Epithelial cell of esophagus (primary cell): ENCODE measurements around the gene CFHR4.
"Not testable (repeated sequence)": the region's sequence is repeated elsewhere in the genome, so short reads cannot be mapped to it uniquely, and the experiment has no call there.

Source experiments
- DNase-seq: peaks from one replicate; pipeline ENCODE4 v3.0.0; 2010; ENCODE audit warnings: low read depth
- H3K4me3 ChIP-seq: 2 replicates; pipeline ENCODE4 v1.5.1; 2011; ENCODE audit warnings: mild to moderate bottlenecking, low read length, control low read depth
- CTCF ChIP-seq: IDR thresholded peaks from 2 replicates; pipeline ENCODE4 v1.5.1; 2011; ENCODE audit warnings: low read depth, mild to moderate bottlenecking, low read length, control low read depth, inconsistent platforms; ENCODE audit not compliant: insufficient read depth; ENCODE audit errors: missing control alignments

CFHR4 gene

GRCh38 chr1:196897158-196897828, 9.4 kb downstream of the CFHR4 start:
- TF ChIP-seq CTCF: no peak
- no peak for DNase-seq
- no peak overlapping the region for H3K4me3 ChIP-seq

- no peak overlapping the region for H3K4me3 ChIP-seq
- no peak for DNase-seq
These were observed 14.5 kb downstream of the CFHR4 start for GRCh38 chr1:196902344-196902743.

GRCh38 chr1:196910215-196910614, 22.4 kb downstream of the CFHR4 start:
- TF ChIP-seq CTCF: peak; percentile 18
- DNase-seq: peak; percentile 7
- H3K4me3 ChIP-seq: no peak overlapping the region

More at GRCh38 chr1:196902344-196902743, 14.5 kb downstream of the CFHR4 start:
- TF ChIP-seq CTCF: peak; percentile 16

- not testable (repeated sequence) for H3K4me3 ChIP-seq, DNase-seq
These were observed 24.4 kb downstream of the CFHR4 start for GRCh38 chr1:196912283-196912682.

- H3K4me3 ChIP-seq, DNase-seq: not testable (repeated sequence)
These were observed 39.0 kb downstream of the CFHR4 start for GRCh38 chr1:196926839-196927238.

GRCh38 chr1:196932853-196933252, 45.0 kb downstream of the CFHR4 start:
- H3K4me3 ChIP-seq, DNase-seq: not testable (repeated sequence)

GRCh38 chr1:196933531-196934189, 45.8 kb downstream of the CFHR4 start:
- DNase-seq: no peak
- no peak for TF ChIP-seq CTCF
- no peak overlapping the region for H3K4me3 ChIP-seq

- DNase-seq: not testable (repeated sequence)
These were observed 53.6 kb downstream of the CFHR4 start for GRCh38 chr1:196941474-196941873.

GRCh38 chr1:196943568-196943967, 55.7 kb downstream of the CFHR4 start, which contains the start of gene CFHR2:
CFHR2 (plus strand) TSS chr1:196943738; CDS start chr1:196943881, 143 bp downstream.
- not testable (repeated sequence) for DNase-seq, H3K4me3 ChIP-seq

More at GRCh38 chr1:196941474-196941873, 53.6 kb downstream of the CFHR4 start:
- H3K4me3 ChIP-seq: not testable (repeated sequence)
